Activated CD4-positive, alpha-beta T cell treated with anti-CD3 and anti-CD28 coated beads, Interleukin-2, amount 50 U/mL, for 16 hours (primary cell): ENCODE data around the gene PSMA5.
"Not testable (repeated sequence)": the region's sequence is repeated elsewhere in the genome, so short reads cannot be mapped to it uniquely, and the experiment has no call there.

Experiments
- DNase-seq: peaks from one replicate; pipeline ENCODE4 v3.0.0-alpha.2; 2020

Gene PSMA5

DNA sequence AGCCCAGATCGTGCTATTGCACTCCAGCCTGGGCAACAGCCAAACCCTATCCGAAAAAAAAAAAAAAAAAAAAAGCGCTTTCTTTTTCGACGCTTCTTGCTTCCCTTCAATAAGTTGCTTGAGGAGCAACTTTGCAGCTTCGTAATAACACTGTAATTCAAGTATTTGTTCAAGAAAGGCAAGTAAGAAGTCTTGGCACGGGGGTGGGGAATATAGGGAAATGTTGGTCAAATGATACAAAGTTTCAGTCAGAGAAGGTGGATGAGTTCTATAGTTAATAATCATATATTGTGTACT is 871 bp upstream of the PSMA5 start:
- no peak for DNase-seq

GRCh38 chr1:109425391-109426280 is 612 bp downstream of the PSMA5 start:
- peak; percentile 75 for DNase-seq

DNA sequence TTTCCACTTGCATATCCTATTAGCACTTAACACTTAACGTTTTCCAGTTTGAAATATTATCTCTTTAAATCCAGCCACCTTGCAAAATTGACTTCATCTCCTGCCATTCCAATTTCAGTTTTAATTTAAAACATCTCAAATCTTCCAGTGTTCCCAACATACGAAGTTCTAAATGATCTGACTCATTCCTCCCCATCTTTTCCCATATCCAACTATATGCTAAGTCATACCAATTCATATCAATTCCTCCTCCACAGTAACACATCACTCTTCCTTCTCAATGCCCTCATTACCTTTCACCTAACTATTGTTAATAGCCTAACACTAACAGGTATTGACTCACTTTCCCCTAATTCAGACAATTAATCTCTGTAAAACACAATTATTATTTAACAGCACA is 2.8 kb downstream of the PSMA5 start:
- DNase-seq, result no peak

GRCh38 chr1:109412551-109412950 is 13.7 kb downstream of the PSMA5 start:
- no peak for DNase-seq

DNA sequence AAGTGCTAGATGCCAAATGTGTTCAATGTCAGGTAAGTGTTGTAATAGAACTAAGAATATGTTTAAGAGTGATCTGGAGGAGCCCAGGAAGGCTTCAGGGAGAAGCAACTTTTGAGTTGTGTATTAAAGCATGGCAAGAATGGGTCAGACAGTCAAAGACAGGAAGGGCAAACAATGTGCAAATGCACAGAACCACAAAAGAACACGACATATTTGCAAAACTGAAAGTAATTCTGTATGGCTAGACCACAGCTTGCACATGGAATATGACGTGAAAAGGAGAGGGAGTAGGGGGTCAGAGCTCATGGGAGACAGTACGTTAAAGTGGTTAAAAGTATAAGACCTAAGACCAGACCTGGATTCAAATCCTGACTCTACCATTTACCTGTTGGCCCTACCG is 21.4 kb downstream of the PSMA5 start:
- peak; percentile 38 for DNase-seq

GRCh38 chr1:109402025-109402424 is 24.2 kb downstream of the PSMA5 start:
- DNase-seq, result no peak

GRCh38 chr1:109400035-109400655 is 26.1 kb downstream of the PSMA5 start:
- no peak for DNase-seq

DNA sequence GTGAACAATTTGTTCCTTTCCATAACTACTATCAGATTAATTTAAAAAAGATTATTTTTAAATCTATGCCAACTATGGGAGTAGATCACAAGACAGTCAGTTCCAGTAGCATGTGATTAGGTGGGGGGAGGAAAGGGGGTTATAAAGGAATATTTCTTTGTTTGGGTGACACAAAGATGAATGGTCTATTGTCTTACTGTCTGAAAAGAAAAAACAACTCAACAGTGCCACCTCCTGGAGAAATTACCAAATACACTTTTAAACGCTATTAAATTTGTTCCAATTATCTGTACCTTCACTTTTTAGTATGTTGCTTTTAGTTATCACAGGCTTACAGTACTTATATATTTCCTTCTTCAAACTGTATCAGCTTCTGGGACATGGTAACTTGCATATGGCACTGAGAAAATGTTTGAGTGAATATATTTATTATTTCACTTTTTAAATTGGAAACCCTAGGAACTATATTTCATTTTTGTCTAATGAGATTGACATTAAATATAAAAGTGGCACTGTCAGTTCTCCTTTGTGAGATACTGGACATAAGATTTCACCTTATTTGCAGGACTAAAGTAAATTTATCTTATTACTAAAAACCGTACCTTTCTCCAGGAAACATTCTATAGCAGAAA is 26.8 kb downstream of the PSMA5 start:
- peak; percentile 62 for DNase-seq

GRCh38 chr1:109398343-109399225 is 27.7 kb downstream of the PSMA5 start:
- no peak for DNase-seq

DNA sequence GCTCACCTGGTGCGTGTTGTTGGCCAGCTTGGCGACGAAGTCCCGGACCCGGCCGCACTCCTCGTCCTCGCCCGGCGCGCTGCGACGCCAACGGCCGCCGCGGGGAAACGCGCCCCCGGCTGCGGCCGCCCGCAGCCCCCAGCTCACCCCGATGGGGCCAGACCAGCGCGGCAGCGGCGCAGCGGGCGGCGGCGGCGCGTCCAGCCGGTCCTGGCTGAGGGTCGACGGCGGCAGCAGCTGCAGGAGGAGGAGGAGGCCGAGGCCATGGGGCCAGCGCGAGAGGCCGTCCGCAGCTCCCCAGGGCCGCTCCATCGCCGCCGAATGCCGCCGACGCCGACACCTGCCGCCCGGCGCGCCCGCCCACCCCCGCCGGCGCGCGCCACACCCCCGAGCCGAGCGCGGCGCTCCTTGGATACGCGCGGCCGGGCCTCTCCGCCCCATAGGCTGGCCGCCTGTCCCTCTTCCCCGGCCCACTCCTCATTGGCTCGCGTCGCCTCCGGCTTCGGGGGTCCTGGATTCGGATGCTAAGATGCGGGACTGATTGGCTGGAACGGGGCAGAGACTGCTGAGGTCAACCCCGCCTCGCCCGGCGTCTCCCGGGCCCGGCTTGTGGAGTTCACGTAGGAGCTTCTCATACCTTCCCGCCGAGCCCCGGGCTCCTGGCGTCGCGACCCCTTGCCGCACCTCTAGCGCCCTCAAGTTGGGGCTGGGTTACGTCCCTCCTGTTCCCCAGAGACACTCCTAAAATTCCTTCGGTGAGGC is 28.5 kb downstream of the PSMA5 start, which contains the start of gene SORT1:
Gene SORT1, minus strand, starts transcription at position 338 of the 762 bp plus-strand sequence. Its CDS starts 26 bp downstream, at position 312.
- DNase-seq, result peak; percentile 54

- no peak for DNase-seq
These were observed 29.2 kb downstream of the PSMA5 start for GRCh38 chr1:109396871-109397580.

DNA sequence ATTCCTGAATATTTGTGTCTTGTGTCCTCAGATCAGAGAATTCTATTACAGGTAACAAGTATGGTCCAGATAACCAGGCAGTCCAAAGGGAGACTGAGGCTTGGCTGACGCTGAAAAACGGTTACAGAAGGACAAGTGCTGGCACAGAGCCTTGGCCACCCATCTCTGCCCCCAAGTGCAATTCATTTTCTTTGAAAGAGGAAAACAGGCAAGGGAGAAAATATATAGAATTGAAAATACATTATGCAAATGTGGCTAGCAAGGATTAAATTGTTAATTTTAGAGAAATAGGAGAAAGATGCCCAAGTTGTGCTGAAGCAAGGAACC is 29.8 kb downstream of the PSMA5 start:
- no peak for DNase-seq

GRCh38 chr1:109395602-109396512 is 30.4 kb downstream of the PSMA5 start:
- no peak for DNase-seq

GRCh38 chr1:109395282-109395599 is 31.0 kb downstream of the PSMA5 start:
- DNase-seq, result not testable (repeated sequence)

DNA sequence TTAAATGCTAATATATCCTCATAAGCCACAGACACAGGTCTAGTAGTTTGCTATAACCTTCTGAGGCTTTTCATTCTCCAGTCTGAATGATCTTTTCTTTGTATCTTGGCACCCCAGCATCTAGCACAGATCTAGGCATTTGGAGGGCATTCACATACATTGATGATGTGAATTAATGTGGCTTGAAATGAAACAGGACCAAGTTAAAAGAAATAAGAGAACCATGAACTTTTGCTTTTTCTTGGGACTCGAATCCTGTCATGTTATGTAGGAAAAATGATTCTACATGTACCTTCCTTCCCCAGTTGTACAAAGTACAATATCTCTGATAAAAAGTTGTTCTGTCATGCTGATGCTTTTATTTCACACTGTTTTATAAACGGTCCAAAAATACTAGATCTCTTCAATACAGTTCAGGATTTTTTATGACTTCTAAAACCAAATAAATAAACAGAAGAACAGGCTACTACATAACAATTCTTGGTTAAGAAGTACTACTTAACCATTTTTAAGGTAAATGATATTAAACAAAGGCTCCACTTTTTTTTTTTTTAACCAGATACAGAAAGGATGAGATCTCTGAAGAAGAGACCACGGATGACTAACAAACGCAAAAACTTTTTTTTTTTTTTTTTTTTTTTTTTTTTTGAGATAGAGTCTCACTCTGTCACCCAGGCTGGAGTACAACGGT is 31.5 kb downstream of the PSMA5 start:
- DNase-seq, result no peak

DNA sequence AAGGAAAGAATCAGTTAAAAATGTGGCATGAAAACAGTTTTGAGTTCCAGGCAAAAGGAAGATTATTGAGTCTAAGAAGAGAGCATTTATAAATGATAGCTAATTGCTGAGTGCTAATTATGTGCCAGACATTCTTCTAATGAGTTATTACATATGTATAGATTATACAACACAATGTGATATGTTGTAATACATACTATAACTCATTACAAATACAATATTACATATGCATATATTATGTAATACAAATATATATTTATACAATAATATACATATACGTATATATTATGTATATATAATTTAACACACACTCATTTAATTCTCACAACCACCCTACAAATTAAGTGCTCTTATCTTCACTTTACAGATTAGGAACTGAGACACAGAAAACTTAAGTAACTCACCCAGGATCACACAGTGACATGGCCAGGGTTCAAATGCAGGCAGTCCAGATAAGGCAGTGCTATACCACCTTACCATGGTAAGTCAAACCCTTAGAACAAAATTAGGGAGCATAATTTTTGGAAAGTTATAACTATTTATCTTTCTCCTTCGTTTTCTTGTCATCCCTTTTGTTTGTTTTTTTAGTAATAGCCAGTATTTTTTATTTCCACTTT is 32.5 kb downstream of the PSMA5 start:
- DNase-seq, result no peak

GRCh38 chr1:109392788-109393616 is 33.2 kb downstream of the PSMA5 start:
- no peak for DNase-seq

DNA sequence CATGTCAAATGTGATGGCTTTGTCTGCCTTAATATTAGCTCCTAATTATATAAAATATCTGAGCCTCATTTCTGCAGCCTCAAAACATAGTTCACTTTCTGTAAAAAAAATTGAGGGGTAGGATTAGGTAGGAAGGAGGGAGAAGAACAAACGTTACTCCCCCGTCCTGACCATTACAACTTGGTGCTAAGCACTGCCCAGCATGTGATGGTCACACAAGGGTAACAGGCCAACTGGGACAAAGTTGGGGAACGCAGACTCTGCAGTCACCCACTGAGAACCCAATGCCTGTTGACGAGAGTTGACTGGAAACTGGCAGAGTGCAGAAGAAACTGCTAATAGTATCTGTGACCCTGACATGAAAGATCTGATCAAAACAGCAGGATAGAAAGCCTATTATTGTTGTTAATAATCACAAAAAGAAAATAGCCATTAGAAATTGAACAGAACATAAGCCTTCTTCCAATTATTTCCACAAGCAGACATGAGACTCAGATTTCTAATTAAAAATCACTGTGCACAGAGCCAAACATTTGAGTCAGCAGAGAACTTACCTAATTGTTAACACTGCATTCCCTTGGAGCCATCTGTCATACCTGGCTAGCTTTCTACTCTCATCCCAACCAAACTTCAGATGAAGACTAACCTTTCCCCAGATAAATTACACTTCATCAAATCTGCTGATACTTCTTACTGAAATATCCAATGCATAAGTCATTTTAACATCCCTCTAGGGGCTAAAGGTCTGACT is 34.0 kb downstream of the PSMA5 start:
- no peak for DNase-seq
